Stimulated activated CD4-positive, alpha-beta T cell treated with anti-CD3 and anti-CD28 coated beads, Interleukin-1b, Interleukin-23, amount 100 ng/mL, for 48 hours (primary cell): ENCODE measurements around the gene MYPN.
"Not testable (repeated sequence)": the region's sequence is repeated elsewhere in the genome, so short reads cannot be mapped to it uniquely, and the experiment has no call there.

ENCODE experiments used
- DNase-seq: peaks from one replicate; pipeline ENCODE4 v3.0.0-alpha.2; 2020

MYPN gene

GRCh38 chr10:68233046-68233445 is 123.8 kb downstream of the MYPN start:
- no peak for DNase-seq

- no peak for DNase-seq
These were observed 125.8 kb downstream of the MYPN start for GRCh38 chr10:68235111-68235510.

- no peak for DNase-seq
These were observed 126.3 kb downstream of the MYPN start for GRCh38 chr10:68235581-68235980.

DNA sequence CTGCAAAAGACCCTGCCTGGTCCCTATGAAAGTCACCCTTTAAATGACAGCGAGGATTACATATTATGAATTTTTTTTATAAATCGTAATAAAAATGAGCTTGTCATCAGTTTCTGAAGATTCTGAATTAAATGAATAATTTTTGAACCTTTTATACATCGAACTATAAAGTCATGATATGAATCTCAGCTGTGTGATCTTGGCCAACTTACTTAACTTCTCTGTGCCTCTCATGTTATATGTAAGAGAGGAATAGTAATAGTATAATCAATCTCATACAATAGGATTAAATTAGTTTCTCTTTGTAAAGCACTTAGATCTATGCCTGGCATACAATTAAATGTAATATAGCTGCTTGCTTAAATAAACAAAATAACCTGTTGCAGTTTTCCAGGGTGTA is 127.9 kb downstream of the MYPN start:
- DNase-seq = no peak

GRCh38 chr10:68238371-68238770 is 129.1 kb downstream of the MYPN start:
- DNase-seq = no peak

DNA sequence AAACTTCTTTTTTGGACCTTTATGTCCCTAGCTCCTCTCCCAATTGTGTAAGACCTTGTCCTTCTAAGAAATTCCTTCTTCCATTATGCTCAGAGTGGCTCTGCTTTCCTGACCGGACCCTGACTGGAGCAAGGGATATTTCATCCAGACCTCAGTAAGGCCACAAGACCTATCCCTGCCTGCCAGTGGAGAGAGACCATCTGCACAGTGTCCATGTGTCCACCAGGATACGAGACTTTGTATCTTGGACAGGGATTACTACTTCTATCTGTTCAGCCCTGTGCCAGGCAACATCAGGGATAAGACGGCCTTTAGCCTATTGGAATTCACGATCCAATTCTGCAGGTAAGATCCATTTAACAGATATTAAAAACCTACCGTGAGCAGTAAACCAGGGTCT is 129.8 kb downstream of the MYPN start:
- DNase-seq = no peak

- DNase-seq = no peak
These were observed 130.4 kb downstream of the MYPN start for GRCh38 chr10:68239596-68240150.

DNA sequence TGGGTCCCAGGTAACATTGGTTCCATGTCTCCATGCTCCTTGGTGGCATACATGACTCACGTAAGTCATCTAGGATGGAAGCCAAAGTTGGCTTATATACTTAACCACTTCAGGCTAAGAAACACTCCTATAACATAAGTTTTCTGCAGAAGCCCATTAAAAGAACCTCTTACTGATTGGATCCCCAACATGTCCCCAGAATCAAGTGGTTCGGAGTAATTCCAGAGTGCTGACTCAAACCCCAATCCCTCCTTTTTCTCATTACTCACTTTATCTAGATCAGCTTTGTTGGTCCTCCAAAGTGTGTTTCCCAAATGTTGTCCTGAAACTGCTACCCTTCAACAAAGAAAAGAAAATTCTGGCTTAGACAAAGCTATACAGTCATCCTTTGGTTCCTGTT is 132.8 kb downstream of the MYPN start:
- DNase-seq = no peak

DNA sequence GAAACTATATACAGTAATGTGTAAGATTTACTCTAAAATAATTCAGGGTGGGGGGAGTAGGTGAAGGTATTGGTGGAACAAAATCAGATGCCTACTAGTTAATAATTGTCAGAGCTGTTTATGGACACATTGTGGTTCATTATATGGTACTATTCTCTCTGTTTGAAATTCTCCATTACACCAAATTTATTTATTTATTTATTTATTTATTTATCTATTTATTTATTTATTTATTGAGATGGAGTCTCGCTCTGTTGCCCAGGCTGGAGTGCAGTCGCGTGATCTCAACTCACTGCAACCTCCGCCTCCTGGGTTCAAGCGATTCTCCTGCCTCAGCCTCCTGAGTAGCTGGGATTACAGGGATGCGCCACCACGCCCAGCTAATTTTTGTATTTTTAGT is 137.1 kb downstream of the MYPN start:
- not testable (repeated sequence) for DNase-seq

DNA sequence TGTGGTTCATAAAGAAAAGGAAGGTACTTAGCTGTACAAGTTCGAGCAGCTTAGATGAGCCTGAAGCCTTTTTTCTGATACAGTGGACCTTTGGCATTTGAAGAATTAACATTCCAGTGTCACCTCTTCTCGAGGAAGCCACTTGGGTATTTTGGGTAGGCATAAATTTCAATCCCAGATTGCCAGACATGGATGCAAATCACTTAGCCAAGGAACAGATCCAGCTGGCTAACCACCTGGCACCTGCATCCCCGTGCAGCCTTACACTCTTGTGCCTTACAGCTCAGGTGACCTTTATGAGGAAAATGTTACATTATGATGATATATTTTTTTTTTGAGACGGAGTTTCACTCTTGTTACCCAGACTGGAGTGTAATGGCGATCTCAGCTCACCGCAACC is 138.6 kb downstream of the MYPN start:
- DNase-seq = no peak

- no peak for DNase-seq
These were observed 140.0 kb downstream of the MYPN start for GRCh38 chr10:68249297-68249696.

DNA sequence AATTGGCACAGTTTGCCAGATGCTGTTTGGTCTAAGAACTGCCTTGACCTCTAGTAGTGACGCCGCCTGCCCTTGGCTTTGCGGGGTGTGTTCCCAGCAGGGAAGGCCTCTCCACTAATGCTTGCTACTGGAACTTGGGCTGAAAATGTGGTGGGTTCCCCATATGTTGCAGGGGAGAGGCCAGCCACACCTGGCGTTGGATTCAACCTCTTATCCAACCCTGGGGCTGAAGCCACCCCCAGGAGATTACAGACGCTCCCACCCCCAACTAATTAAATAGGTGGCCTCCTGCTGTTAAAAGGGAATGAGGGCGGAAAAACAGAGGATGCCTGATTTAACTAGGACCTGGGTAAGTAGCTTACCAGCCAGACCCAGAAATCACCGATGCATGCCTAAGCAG is 141.9 kb downstream of the MYPN start:
- no peak for DNase-seq

DNA sequence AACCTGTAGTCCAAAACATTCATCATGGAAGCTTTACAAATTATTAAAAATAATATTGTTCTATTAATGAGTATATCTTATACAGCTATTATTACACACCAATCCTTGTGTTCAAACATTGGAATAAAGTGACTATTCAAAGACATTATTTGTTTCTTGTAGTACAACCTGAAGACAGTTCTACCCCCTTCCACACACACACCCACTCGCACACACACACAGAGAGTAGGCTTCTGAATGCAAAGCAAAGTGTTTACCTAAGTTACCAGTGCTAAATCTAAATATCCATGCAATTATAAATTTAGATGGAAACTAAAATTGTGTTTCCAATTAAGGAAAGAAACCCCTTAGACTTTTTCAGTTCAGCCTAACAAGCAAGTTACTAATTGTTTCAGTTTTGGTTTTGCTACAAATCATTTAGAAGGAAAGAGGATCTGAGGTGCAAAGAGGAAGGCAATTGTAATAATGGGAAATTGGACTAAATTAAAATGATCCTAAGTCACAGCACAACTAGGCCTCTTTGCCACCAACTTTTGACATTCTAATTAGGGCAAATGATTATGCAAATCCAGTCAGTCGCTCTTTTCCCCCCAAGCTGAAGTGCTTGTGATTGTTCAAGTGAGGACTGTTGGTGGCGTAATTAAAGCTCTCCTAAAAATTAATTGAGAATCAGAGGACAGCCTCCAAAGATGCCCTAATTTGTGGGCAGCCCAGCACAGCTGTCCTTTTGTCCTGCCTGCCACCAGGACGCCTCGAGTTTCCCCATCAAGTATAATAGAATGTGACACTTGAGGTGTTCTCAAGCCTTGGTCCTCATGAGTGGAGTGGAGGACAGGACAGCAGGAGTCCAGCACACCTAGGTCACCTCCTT is 142.6 kb downstream of the MYPN start:
- no peak for DNase-seq

GRCh38 chr10:68253346-68253745 is 144.1 kb downstream of the MYPN start:
- no peak for DNase-seq

DNA sequence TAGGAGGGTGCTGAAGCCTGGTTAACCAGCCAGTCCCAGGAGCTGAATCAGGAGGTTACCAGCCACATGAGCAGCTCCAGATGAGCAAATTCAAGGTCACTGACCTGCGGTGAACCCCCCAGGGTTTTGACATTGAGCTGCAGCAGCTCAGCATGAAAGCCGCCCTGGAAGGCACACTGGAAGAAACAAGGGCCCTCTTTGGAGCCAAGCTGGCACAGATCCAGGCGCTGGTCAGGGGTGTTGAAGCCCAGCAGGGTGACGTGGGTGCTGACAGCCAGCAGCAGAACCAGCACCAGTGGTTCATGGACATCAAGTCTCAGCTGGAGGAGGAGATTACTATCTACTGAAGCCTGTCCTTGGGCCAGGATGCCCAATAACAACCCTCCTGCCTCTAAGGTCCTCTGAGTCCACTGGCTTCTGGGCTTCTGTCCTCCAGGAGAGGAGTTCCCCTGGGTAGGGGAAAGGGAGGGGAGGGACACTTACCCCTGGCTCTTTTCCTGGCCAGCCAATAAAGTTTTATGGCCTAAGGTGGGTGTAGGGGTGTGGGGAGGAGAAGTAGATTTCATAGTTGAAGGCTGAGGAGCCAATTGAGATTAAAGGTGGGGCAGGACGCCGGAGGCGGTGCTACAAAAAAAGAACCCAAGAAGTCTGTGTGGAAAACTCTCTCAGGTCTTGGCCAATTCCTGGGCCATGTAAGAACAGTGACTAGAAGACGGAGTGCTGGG is 152.0 kb downstream of the MYPN start:
- DNase-seq = no peak
